ENCODE data around the gene TNFAIP8L2. TPM values are rescaled to one million over a fixed set of nuclear protein-coding genes. Genes with fewer than 3 reads are reported as not detected.
A peak's percentile ranks its signal among the peaks of the same experiment; 100 is the strongest.

The TNFAIP8L2 gene
- total RNA-seq (4.3 TPM), polyA plus RNA-seq (10 to 100 TPM; 32.9 to 62.5 (median 47.2) TPM)

DNA sequence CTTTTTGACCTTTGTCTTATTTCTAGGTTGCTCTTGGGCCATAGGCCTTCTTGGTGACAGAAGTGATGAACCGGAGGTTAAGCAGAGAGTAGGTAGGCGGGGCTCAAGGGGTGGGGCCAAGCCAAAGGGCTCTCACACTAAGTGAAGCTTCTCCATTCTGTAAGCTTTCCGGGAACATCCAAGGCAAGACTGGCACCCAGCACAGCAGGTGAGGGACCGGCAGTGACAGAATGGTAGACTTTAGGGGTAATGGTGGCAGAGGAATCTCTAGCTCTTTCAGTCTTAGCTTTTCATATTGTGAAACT is at the start of gene TNFAIP8L2:
Gene TNFAIP8L2, plus strand, starts transcription at position 135 of the 305 bp plus-strand sequence. CDS start 2,049 bp downstream, outside the sequence.
- DNase-seq: peak; percentile 65 to 90 (median 67)
- H3K9me3 Mint-ChIP-seq: no peaks in the 10 kb centered on the region
- H3K27me3 ChIP-seq (ENCODE audit: control insufficient read depth, insufficient read depth, low read length): no peaks in the 10 kb centered on the region
- ATAC-seq (ENCODE audit: low read depth in 2 of 2): peak; percentile 82 to 83
- H3K9me3 ChIP-seq (ENCODE audit: control insufficient read depth in 2 of 2, low read length in 2 of 2): no peaks in the 10 kb centered on the region
- H3K27ac Mint-ChIP-seq: peak within 1 kb of the TSS; percentile 93 to 99 (median 94)
- H3K27me3 Mint-ChIP-seq: no peaks in the 10 kb centered on the region
- H3K4me3 ChIP-seq (ENCODE audit: low read depth, low read length): peak within 1 kb of the TSS; percentile 99
- H3K36me3 Mint-ChIP-seq: peaks cover 19% of the 10 kb centered on the region
- peak within 1 kb of the TSS; percentile 65 for H3K27ac ChIP-seq (ENCODE audit: insufficient read depth, low read length, poor library complexity, severe bottlenecking)
- peaks cover 54% of the 10 kb centered on the region for H3K4me1 ChIP-seq (ENCODE audit: control insufficient read depth, insufficient read depth, low read length, poor library complexity, severe bottlenecking)
- H3K36me3 ChIP-seq (ENCODE audit: control insufficient read depth, insufficient read depth, low read length): peaks cover 22% of the 10 kb centered on the region
- peaks cover 5 to 50% (median 37%) of the 10 kb centered on the region in 4 donors for H3K4me1 Mint-ChIP-seq
- H3K4me3 Mint-ChIP-seq: peak within 1 kb of the TSS; percentile 98 to 100 (median 99)

DNA sequence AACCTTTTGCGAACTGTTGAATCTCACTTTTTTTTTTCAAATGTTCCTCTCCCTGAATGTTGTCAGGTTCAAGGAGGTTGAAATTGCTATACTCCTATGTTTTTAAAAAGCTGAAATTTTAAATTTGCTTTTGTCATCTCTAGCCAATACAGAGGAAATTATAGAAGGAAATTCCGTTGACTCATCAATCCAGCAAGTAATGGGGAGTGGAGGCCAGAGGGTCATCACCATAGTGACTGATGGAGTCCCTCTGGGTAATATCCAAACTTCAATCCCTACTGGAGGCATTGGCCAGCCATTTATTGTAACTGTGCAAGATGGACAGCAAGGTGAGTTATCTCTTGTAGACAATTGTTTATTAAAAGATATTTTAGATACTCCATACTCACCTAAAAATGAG is 49.6 kb upstream of the TNFAIP8L2 start:
- H3K4me3 ChIP-seq (ENCODE audit: low read depth, low read length): no peak overlapping the region
- Mint-ChIP-seq H3K27ac (no peak overlapping the region), H3K4me3 (no peak overlapping the region), H3K36me3 (peaks cover 25% of the 10 kb centered on the region), H3K4me1 (peaks cover 0 to 5% (median 0%) of the 10 kb centered on the region in 4 donors), H3K27me3 (no peaks in the 10 kb centered on the region), H3K9me3 (no peaks in the 10 kb centered on the region)
- H3K27me3 ChIP-seq (ENCODE audit: control insufficient read depth, insufficient read depth, low read length): no peaks in the 10 kb centered on the region
- H3K27ac ChIP-seq (ENCODE audit: insufficient read depth, low read length, poor library complexity, severe bottlenecking): no peak overlapping the region
- H3K9me3 ChIP-seq (ENCODE audit: control insufficient read depth in 2 of 2, low read length in 2 of 2): no peaks in the 10 kb centered on the region
- no peak for ATAC-seq (ENCODE audit: low read depth in 2 of 2)
- H3K4me1 ChIP-seq (ENCODE audit: control insufficient read depth, insufficient read depth, low read length, poor library complexity, severe bottlenecking): no peaks in the 10 kb centered on the region
- peaks cover 23% of the 10 kb centered on the region for H3K36me3 ChIP-seq (ENCODE audit: control insufficient read depth, insufficient read depth, low read length)
- DNase-seq: no peak

DNA sequence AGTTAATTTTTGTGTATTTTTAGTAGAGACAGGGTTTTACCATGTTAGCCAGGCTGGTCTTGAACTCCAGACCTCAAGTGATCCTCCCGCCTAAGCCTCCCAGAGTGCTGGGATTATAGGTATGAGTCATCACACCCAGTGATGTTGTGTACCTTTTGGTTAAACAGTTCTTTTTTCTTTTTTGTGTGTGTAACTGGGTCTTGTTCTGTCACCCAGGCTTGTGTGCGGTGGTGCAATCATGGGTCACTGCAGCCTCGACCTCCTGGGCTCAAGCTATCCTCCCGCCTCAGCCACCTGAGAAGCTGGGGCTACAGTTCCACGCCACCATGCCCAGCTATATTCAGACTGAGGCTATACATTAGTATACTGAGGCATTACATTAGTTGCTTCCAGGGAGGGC is 48.1 kb upstream of the TNFAIP8L2 start:
- Histone ChIP-seq H3K4me1 (ENCODE audit: control insufficient read depth, insufficient read depth, low read length, poor library complexity, severe bottlenecking) (no peaks in the 10 kb centered on the region), H3K36me3 (ENCODE audit: control insufficient read depth, insufficient read depth, low read length) (peaks cover 23% of the 10 kb centered on the region), H3K9me3 (ENCODE audit: control insufficient read depth in 2 of 2, low read length in 2 of 2) (no peaks in the 10 kb centered on the region), H3K27ac (ENCODE audit: insufficient read depth, low read length, poor library complexity, severe bottlenecking) (no peak overlapping the region), H3K27me3 (ENCODE audit: control insufficient read depth, insufficient read depth, low read length) (no peaks in the 10 kb centered on the region), H3K4me3 (ENCODE audit: low read depth, low read length) (no peak overlapping the region)
- Mint-ChIP-seq H3K27me3 (no peaks in the 10 kb centered on the region), H3K4me3 (no peak overlapping the region), H3K4me1 (peaks cover 0 to 5% (median 0%) of the 10 kb centered on the region in 4 donors), H3K9me3 (no peaks in the 10 kb centered on the region), H3K36me3 (peaks cover 25% of the 10 kb centered on the region), H3K27ac (no peak overlapping the region)
- no peak for ATAC-seq (ENCODE audit: low read depth in 2 of 2)
- DNase-seq: no peak

DNA sequence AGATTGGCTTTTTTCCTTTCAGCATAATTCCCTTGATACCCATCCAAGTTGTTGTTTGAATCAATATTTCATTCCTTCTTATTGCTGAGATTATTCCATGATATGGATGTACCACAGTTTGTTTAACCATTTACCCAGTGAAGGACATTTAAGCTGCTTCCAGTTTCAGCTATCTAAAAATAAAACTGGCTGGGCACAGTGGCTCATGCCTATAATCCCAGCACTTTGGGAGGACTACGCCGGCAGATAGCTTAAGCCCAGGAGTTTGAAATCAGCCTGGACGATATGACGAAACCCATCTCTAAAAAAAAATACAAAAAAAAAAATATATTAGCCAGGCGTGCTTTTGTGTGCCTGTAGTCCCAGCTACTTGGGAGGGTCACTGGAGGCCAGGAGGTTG is 42.6 kb upstream of the TNFAIP8L2 start:
- H3K9me3 Mint-ChIP-seq: no peaks in the 10 kb centered on the region
- Histone ChIP-seq H3K36me3 (ENCODE audit: control insufficient read depth, insufficient read depth, low read length) (peaks cover 23% of the 10 kb centered on the region), H3K9me3 (ENCODE audit: control insufficient read depth in 2 of 2, low read length in 2 of 2) (no peaks in the 10 kb centered on the region), H3K4me3 (ENCODE audit: low read depth, low read length) (no peak overlapping the region), H3K27ac (ENCODE audit: insufficient read depth, low read length, poor library complexity, severe bottlenecking) (no peak overlapping the region), H3K4me1 (ENCODE audit: control insufficient read depth, insufficient read depth, low read length, poor library complexity, severe bottlenecking) (no peaks in the 10 kb centered on the region), H3K27me3 (ENCODE audit: control insufficient read depth, insufficient read depth, low read length) (no peaks in the 10 kb centered on the region)
- H3K4me1 Mint-ChIP-seq: no peaks in the 10 kb centered on the region
- DNase-seq: no peak
- H3K27me3 Mint-ChIP-seq: no peaks in the 10 kb centered on the region
- ATAC-seq (ENCODE audit: low read depth in 2 of 2): no peak
- H3K27ac Mint-ChIP-seq: no peak overlapping the region
- H3K4me3 Mint-ChIP-seq: no peak overlapping the region
- H3K36me3 Mint-ChIP-seq: peaks cover 15% of the 10 kb centered on the region

DNA sequence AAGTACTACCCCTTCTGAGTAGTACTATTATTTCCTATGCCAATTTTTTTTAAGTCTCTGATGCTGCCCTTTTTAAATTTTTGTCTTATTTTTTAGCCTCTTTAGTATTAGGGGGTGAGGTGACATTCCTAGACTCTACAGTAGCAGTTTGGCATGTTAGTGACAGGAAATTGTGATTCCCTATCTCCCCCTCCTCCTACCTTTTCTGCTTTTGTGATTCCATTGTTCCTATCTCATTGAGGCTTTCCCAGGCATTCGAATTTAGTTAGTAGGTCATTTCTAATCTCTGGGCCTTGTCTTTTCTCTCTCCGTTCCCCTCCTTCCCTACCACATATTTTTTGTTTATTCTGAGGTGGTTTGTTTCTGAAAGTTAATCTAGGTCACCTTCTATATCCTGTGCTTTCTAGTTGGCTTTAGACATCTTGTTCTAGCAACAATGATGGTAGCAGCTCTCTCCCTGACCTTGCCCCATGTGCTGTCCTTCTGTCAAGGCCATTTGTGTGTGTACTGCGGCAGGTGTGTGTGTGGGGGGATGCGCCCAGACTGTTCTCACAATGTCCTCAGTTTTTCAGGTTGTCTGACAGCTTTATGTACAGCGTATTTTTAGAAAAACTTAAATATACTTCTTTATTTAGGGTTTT is 31.6 kb upstream of the TNFAIP8L2 start:
- Histone ChIP-seq H3K27me3 (ENCODE audit: control insufficient read depth, insufficient read depth, low read length) (no peaks in the 10 kb centered on the region), H3K4me3 (ENCODE audit: low read depth, low read length) (no peak overlapping the region), H3K36me3 (ENCODE audit: control insufficient read depth, insufficient read depth, low read length) (peaks cover 16% of the 10 kb centered on the region), H3K27ac (ENCODE audit: insufficient read depth, low read length, poor library complexity, severe bottlenecking) (no peak overlapping the region), H3K9me3 (ENCODE audit: control insufficient read depth in 2 of 2, low read length in 2 of 2) (no peaks in the 10 kb centered on the region), H3K4me1 (ENCODE audit: control insufficient read depth, insufficient read depth, low read length, poor library complexity, severe bottlenecking) (no peaks in the 10 kb centered on the region)
- H3K4me3 Mint-ChIP-seq: no peak overlapping the region
- no peaks in the 10 kb centered on the region for H3K9me3 Mint-ChIP-seq
- ATAC-seq (ENCODE audit: low read depth in 2 of 2): no peak
- H3K27me3 Mint-ChIP-seq: no peaks in the 10 kb centered on the region
- H3K4me1 Mint-ChIP-seq: peaks cover 0 to 6% (median 2%) of the 10 kb centered on the region in 4 donors
- peaks cover 29% of the 10 kb centered on the region for H3K36me3 Mint-ChIP-seq
- peak overlapping the region; percentile 39 to 98 (median 48) for H3K27ac Mint-ChIP-seq
- no peak for DNase-seq

DNA sequence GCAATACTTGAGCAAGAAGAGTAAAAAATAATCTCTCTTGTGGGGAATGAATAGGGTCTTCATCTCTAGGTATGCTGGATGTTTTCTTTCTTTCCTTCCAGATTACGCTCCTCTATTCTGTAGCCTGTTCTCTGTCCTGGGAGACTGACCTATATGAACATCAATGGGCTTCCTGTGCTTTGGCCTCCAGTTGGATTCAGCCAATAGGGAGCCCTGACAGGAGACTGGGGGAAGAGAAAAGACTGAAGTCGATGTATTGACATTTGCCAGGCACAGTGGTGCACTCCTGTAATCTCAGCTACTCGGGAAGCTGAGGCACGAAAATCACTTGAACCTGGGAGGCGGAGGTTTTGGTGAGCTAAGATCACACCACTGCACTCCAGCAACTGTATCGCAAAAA is 27.6 kb upstream of the TNFAIP8L2 start:
- Mint-ChIP-seq H3K9me3 (no peaks in the 10 kb centered on the region), H3K27ac (no peak overlapping the region), H3K27me3 (no peaks in the 10 kb centered on the region), H3K36me3 (peaks cover 12% of the 10 kb centered on the region), H3K4me3 (no peak overlapping the region), H3K4me1 (peaks cover 0 to 17% (median 4%) of the 10 kb centered on the region in 4 donors)
- H3K9me3 ChIP-seq (ENCODE audit: control insufficient read depth in 2 of 2, low read length in 2 of 2): no peaks in the 10 kb centered on the region
- ATAC-seq (ENCODE audit: low read depth in 2 of 2) (no peak), DNase-seq (no peak)
- H3K36me3 ChIP-seq (ENCODE audit: control insufficient read depth, insufficient read depth, low read length): peaks cover 8% of the 10 kb centered on the region
- peaks cover 11% of the 10 kb centered on the region for H3K4me1 ChIP-seq (ENCODE audit: control insufficient read depth, insufficient read depth, low read length, poor library complexity, severe bottlenecking)
- H3K27ac ChIP-seq (ENCODE audit: insufficient read depth, low read length, poor library complexity, severe bottlenecking): no peak overlapping the region
- H3K27me3 ChIP-seq (ENCODE audit: control insufficient read depth, insufficient read depth, low read length): no peaks in the 10 kb centered on the region
- H3K4me3 ChIP-seq (ENCODE audit: low read depth, low read length): no peak overlapping the region

DNA sequence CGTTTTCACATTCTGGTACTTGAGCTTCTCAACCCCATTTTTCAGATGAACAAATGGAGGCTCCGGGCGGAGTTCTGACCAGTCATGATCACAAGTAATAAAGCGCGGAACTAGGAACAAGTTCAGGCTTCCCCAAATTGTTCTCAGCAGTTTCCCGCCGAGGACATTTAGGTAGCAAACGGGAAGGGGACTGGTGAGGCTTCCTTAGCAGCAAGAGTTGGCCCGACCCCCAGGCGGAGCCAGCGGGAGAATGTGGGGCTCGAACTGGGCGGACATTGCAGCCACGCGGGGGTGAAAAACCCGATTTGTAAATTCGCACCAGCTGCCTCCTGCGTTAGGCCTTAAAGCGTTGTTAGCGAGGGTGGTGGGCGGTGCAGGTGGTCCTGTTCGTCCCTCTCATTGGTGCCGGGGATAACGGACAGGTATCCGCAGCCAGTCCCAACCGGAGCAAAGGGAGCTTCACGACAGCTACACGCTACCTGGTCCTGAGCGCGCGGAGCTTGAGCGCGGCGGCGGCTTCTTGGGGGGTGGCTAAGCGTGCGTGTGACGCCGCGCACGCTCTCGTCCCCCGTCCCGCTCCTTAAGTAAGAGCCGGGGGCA is 25.4 kb upstream of the TNFAIP8L2 start:
- peaks cover 7% of the 10 kb centered on the region for H3K36me3 Mint-ChIP-seq
- ATAC-seq (ENCODE audit: low read depth in 2 of 2) (peak; percentile 96 to 99), DNase-seq (peak; percentile 58 to 91 (median 78))
- H3K9me3 Mint-ChIP-seq: no peaks in the 10 kb centered on the region
- H3K27ac ChIP-seq (ENCODE audit: insufficient read depth, low read length, poor library complexity, severe bottlenecking): no peak overlapping the region
- peaks cover 0 to 13% (median 1%) of the 10 kb centered on the region in 4 donors for H3K4me1 Mint-ChIP-seq
- H3K27me3 ChIP-seq (ENCODE audit: control insufficient read depth, insufficient read depth, low read length): no peaks in the 10 kb centered on the region
- peak overlapping the region; percentile 55 for H3K4me3 ChIP-seq (ENCODE audit: low read depth, low read length)
- peak overlapping the region; percentile 78 to 92 (median 82) for H3K4me3 Mint-ChIP-seq
- no peaks in the 10 kb centered on the region for H3K36me3 ChIP-seq (ENCODE audit: control insufficient read depth, insufficient read depth, low read length)
- peaks cover 11% of the 10 kb centered on the region for H3K4me1 ChIP-seq (ENCODE audit: control insufficient read depth, insufficient read depth, low read length, poor library complexity, severe bottlenecking)
- peak overlapping the region in 2 of 3 donors; percentile 51 to 54 for H3K27ac Mint-ChIP-seq
- no peaks in the 10 kb centered on the region for H3K27me3 Mint-ChIP-seq
- H3K9me3 ChIP-seq (ENCODE audit: control insufficient read depth in 2 of 2, low read length in 2 of 2): no peaks in the 10 kb centered on the region
